HCT116 (cell line): ENCODE measurements around the gene RAC2.

ENCODE experiments used
- ATF3 ChIP-seq: IDR thresholded peaks from 2 replicates; pipeline ENCODE4 v1.6.1; 2012
- CEBPB ChIP-seq: IDR thresholded peaks from 2 replicates; pipeline ENCODE4 v1.6.1; 2012; ENCODE audit warnings: low read depth
- CTCF ChIP-seq, 3 experiments: fragments of 200-600 bp in 1 of 3; sonication (generic) in 1 of 3; IDR thresholded peaks in 2 of 3; conservative IDR thresholded peaks in 1 of 3; 2 replicates each; pipeline ENCODE4 v1.5.1; 2012 to 2017; ENCODE audit warnings: low read depth in 2 of 3, low read length in 2 of 3, antibody characterized with exemption in 1 of 3, borderline replicate concordance in 1 of 3, control low read depth in 1 of 3, mild to moderate bottlenecking in 1 of 3, mixed read lengths in 1 of 3, mixed run types in 1 of 3, moderate library complexity in 1 of 3; ENCODE audit not compliant: insufficient read depth in 1 of 3
- EZH2 ChIP-seq: fragments of 200-600 bp; sonication (generic); IDR thresholded peaks from 2 replicates; pipeline ENCODE4 v1.6.1; 2017; ENCODE audit warnings: antibody characterized with exemption, mixed run types
- EZH2phosphoT487 ChIP-seq: fragments of 200-600 bp; IDR thresholded peaks from 2 replicates; pipeline ENCODE4 v1.6.1; 2018; ENCODE audit warnings: antibody characterized with exemption, borderline replicate concordance
- JUND ChIP-seq: IDR thresholded peaks from 2 replicates; pipeline ENCODE4 v1.6.1; 2012
- POLR2A ChIP-seq: IDR thresholded peaks from 2 replicates; pipeline ENCODE4 v1.7.0; 2011; ENCODE audit warnings: borderline replicate concordance; ENCODE audit not compliant: insufficient read depth, insufficient read length; ENCODE audit errors: extremely low read depth
- REST ChIP-seq: IDR thresholded peaks from 2 replicates; pipeline ENCODE4 v1.6.1; 2012; ENCODE audit warnings: low read depth
- SP1 ChIP-seq: IDR thresholded peaks from 2 replicates; pipeline ENCODE4 v1.6.1; 2012; ENCODE audit warnings: low read depth
- SRF ChIP-seq: IDR thresholded peaks from 2 replicates; pipeline ENCODE4 v1.6.1; 2012; ENCODE audit warnings: low read depth
- TCF7L2 ChIP-seq: IDR thresholded peaks from 2 replicates; pipeline ENCODE4 v1.7.0; 2011; ENCODE audit warnings: borderline replicate concordance, inconsistent platforms; ENCODE audit not compliant: insufficient read depth, insufficient read length; ENCODE audit errors: extremely low read depth
- ZNF274 ChIP-seq: fragments of 200-500 bp; sonication (Bioruptor generic); IDR thresholded peaks from 2 replicates; pipeline ENCODE4 v1.6.1; 2014; ENCODE audit warnings: mild to moderate bottlenecking, low read depth, low read length, inconsistent platforms

- TF ChIP-seq TCF7L2 (no peak), CTCF (IDR thresholded peaks at IDR 0.05 in 2 of 3, conservative IDR thresholded peaks at IDR 0.05 in 1 of 3; ENCODE audit: borderline replicate concordance in 1 of 3, insufficient read depth in 1 of 3, low read depth in 2 of 3, low read length in 2 of 3) (no peak), JUND (no peak), EZH2phosphoT487 (no peak), EZH2 (no peak), SRF (no peak), POLR2A (no peak), CEBPB (no peak), SP1 (no peak), ZNF274 (no peak), REST (no peak), ATF3 (no peak)
Observed at GRCh38 chr22:37184380-37184755, 59.7 kb downstream of the RAC2 start.
